GM19397 (cell line): Measurements from ENCODE around the gene LAGE3.

ENCODE experiments used
- ATAC-seq: cut with Tn5 transposase; IDR thresholded peaks from one replicate; pipeline ENCODE4 v1.9.1; 2021; ENCODE audit warnings: mild to moderate bottlenecking, moderate library complexity; ENCODE audit not compliant: unreplicated experiment

The LAGE3 gene

DNA sequence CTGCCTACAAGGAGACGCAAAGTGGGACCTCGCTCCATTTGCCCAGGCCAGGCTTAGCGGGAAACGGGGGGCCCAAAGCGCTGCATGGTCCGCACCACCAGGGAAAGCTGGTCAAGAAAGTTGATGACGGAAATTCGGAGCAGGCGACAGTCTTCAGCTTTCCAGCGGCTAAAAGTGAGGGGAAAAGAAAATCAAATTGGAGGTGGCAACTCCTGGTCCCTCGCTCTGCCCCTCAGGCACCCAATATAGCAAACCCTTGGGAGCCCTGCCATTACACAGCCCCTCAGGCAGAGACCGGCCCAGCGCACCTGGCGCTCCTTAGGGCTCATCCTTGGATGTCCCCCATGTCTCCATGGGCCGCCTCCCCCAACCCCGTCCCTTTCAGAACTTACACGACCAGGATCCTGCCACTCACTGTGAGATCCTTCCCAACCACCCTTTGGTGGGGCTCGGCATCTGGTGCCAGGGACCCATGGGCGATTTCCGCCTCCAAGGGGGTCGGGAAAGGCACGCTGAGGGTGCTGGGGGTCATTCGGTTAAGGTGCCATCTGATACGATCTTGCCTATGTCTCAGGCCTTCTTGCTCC is 1.1 kb downstream of the LAGE3 start:
- ATAC-seq, result no peak

DNA sequence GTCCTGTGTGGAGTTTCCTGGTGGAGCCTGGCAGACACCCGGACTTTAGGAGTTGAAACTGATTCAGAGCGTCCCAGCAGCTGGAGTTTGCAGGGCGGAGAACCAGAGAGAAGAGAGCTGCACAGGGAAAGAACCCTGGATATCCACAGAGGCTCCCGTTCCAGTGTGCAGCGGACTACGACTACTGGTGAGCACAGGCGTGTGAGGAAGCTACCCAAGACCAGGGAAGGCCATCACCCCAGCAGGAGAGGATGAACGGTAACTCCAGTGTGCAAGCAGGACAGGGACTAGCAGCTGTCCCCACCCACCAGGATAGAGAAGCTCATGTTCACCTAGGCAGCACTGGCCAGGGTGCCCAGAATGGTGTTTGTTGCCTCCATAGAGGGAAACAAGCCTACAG is 2.3 kb downstream of the LAGE3 start:
- ATAC-seq, result no peak

DNA sequence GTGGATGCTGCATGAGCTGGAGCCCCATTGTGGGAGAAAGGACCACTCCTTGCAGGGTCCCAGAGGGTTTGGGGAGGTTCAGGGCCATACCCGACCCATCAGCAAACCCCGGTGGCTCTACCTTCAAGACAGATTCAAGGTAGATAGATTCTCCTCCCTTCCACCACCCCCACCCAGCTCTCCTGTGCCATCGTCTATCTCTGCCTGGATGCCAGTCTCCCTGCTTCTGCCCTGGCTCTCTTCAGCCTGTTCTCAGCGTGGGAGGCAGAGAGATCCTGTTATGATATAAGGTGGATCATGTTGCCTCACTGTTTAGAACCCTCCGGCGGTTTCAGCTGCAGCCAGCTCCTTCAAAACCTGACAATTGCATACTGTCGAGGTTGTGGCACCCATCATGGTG is 5.4 kb downstream of the LAGE3 start:
- no peak for ATAC-seq

DNA sequence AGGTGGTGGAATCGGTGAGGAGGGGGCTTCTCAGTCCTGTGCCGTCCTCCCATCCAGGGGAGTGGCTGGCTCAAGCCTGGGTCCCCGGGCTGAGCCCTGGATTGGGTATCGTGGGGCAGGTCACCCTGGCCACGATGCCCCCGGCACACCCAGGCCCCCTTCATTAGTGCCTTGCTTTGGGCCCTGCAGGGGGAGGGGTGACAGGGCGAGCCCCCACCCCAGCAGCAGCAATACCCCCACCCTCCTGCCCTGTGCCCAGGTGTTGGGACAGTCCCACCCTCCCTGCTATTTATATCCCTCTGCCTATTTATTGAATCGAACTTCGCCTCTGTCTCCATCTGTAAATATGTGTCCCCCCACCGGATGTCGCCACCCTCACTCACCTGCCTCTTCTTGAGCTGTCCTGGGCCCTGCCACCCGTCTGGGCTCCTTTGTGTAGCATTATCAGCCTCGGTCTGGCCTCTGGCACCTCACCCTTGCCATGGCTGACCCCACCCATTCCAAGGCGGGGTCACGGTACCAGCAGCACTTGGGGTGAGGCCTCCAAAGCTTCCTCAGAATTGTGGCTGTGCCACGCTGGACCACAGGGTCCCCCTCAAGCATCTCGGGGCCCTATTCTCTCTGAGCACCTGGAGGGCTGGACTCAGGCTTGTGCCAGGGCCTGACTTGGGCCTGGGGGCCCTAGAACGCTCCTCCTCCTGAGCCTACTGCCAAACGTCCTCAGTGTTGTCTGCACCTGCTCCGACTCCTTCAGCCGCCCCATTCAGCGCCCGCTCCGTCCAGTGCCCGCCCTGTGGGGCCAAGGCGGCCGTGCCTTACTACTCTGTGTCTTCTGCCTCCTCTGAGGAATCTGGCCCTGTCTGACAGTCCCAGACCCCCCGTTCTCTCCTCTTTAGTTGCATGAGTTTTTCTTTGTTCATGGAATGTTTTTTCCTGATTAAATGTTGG is 6.1 kb downstream of the LAGE3 start:
- no peak for ATAC-seq

DNA sequence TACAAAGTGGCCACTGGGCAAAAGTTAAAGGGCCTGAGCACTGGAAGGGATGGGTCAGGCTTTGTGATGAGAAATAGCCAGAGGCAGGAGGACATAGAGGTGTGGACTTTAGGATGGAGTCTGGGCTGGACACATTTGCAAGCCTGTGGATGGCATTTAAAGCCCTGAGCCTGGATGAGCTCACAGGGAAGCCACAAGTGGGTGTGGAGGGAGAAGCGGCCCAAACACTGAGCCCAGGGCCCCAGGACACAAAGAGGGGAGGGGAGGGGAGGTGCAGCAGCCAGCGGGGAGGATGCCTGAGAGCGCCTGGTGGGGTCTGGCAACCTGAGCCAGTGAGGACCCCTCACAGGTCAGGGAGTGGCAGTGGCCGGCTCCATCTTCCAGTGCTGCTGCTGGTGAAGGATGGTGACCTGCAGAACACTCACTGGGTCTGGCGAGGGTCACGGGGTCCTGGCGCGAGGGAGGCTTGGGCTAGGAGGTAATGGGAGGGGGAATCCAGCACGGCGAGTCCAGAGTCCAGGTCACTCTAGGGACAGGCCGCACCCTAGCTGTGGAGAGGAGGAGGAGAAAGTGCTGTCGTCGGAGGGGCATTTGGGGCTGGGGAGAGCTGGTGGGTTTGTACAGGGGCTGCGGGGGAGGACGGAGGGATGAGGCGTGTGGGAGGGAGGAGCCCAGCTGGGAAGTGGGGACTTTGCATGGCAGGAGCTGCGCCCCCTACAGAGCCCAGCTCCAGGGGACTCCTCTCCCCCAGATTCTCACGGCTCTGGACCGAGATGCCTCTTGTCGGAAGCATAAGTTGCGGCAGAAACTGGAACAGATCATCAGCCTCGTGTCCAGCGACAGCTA is 7.0 kb downstream of the LAGE3 start:
- no peak for ATAC-seq

DNA sequence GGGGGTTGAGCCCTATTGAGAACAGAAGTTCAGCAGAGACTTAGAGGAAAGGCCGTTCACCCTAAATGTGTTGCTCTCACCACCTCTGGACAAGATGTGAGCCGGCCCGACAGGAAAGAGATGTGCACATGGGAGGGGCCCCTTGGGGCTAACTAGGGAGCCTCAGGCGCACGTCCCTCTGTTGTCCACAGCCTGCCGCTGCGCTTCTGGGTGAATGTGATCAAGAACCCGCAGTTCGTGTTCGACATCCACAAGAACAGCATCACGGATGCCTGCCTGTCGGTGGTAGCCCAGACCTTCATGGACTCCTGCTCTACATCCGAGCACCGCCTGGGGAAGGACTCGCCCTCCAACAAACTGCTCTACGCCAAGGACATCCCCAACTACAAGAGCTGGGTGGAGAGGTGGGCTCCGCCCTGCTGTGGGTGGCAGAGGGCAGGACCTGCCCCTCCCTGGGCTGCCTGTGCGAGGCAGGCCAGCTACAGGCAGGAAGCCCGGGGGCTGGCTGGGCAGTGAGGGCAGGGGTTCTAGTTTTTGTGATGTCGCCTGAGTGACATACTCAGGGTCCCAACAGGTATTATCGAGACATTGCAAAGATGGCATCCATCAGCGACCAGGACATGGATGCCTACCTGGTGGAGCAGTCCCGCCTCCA is 8.0 kb downstream of the LAGE3 start:
- no peak for ATAC-seq

DNA sequence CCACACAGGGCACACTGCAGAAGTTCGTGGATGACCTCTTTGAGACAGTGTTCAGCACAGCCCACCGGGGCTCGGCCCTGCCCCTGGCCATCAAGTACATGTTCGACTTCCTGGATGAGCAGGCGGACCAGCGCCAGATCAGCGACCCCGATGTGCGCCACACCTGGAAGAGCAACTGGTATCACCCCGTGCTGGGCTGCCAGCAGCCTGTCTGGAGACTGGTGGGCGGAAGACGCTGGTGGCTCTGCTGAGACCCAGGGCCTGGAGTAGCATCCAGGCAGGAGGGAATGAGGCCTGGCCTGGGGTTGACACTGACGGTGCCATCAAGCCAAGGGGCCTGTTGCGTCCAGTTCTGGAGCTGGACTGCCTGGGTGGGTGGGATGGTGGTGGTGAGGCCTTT is 8.6 kb downstream of the LAGE3 start:
- ATAC-seq, result no peak

DNA sequence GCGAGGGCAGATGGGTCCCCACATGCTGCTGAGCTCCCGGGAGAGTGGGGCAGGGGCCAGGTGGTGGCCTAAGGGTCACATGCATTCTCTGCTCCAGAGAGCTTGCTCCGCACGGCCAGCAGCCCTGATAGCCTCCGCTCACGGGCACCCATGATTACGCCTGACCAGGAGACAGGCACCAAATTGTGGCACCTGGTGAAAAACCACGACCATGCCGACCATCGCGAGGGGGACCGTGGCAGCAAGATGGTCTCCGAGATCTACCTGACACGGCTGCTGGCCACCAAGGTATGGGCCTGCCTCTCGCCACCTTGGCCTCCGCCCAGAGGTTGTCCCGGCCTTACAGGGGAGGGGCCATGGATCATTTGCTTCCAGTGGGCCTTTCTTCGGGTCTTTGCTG is 9.2 kb downstream of the LAGE3 start:
- no peak for ATAC-seq

DNA sequence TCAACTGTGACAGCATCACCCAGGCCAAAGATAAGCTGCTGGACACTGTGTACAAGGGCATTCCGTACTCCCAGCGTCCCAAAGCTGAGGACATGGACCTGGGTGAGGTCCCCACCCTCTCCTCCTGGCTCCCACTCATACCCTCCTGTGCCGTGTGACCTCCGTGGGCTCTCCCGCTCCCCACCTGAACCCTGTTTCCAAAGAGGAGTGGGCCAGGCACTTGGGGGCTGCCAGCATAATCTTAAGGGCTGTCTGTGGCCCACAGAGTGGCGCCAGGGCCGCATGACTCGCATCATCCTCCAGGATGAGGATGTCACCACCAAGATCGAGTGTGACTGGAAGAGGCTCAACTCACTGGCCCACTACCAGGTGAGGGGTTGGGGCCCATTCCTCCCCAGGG is 10.0 kb downstream of the LAGE3 start:
- no peak for ATAC-seq

DNA sequence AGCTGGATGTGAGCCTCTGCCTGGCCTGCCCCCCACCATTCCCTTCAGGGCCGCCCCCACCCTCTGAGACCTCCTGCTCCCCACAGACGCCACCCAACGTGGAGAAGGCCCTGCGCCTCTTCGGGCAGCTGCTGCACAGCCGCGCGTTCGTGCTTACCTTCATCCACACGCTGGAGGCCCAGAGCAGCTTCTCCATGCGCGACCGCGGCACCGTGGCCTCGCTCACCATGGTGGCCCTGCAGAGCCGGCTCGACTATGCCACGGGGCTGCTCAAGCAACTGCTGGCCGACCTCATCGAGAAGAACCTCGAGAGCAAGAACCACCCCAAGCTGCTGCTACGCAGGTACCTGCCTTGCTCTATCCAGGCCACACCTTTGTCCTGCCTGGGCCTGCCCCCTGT is 10.9 kb downstream of the LAGE3 start:
- ATAC-seq, result no peak

DNA sequence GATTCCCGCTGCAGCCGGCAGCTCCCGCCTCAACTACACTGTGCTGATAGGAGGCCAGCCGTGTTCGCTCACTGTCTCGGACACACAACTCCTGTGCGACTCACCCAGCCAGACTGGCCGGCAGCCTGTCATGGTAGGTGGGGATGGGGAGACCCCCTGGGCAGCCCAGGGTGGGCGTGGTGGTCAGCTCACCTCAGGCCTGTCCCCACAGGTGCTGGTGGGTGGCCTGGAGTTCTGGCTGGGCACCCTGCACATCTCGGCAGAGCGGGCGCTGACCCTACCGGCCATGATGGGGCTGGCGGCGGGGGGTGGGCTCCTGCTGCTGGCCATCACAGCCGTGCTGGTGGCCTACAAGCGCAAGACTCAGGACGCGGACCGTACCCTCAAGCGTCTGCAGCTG is 11.5 kb downstream of the LAGE3 start:
- ATAC-seq, result no peak

DNA sequence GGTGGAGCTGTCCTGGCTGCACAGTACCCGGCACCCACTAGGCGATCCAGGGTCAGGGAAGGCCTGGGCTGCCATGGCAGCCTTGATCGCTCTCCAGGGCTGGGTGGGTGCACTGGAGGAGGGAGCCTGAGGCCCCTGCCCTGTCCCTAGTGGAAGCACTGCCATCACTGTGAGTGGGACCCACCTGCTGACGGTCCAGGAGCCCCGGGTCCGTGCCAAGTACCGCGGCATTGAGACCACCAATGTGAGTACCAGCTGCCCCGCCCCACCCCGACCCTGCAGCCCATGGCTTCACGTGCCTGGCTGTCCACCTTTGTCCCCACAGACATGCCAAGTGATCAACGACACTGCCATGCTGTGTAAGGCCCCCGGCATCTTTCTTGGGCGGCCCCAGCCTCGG is 12.2 kb downstream of the LAGE3 start:
- no peak for ATAC-seq

DNA sequence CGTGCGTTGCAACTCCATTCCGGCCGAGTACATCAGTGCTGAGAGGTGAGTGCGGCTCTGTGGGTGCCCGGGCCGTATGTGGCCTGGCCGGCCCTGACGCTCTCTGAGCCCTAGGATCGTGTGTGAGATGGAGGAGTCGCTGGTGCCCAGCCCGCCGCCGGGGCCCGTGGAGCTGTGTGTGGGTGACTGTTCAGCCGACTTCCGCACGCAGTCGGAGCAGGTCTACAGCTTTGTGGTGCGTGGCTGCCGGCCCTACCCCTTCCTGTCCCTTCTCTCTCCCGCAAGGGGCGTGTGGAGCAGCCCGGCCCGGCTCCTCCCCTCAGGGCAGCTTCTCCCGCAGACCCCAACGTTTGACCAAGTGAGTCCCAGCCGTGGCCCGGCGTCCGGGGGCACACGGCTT is 13.0 kb downstream of the LAGE3 start:
- no peak for ATAC-seq

DNA sequence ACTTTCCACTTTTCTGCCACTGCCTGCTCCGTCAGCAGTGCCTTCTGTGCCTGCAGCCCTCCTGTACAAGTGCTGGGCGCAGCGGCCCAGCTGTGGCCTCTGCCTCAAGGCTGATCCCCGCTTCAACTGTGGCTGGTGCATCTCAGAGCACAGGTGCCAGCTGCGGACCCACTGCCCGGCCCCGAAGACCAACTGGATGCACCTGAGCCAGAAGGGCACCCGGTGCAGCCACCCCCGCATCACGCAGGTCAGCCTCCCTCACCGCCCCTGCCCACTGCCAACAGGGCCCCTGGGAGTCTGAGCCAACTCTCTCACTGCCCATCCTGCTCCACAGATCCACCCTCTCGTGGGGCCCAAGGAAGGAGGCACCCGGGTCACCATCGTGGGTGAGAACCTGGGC is 13.5 kb downstream of the LAGE3 start:
- no peak for ATAC-seq

DNA sequence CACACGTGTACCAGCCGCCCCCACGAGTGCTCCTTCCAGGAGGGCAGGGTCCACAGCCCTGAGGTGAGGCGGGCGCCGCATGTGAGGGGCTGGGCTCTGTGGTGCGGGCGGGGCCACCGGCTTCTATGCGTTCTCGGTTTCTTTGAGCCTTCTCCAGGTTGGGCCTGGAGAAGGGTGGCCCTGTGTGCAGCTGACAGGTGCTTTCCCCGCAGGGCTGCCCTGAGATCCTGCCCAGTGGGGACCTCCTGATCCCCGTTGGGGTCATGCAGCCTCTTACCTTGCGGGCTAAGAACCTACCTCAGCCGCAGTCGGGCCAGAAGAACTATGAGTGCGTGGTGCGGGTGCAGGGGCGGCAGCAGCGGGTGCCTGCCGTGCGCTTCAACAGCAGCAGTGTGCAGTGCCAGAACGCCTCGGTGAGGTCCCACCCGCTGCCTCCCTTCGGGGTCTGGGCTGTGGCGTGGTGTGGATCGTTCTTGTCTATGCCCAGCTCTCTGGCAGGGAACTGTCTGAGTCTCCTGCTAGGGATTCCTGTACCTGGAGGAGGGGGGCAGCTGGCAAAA is 14.2 kb downstream of the LAGE3 start:
- no peak for ATAC-seq

DNA sequence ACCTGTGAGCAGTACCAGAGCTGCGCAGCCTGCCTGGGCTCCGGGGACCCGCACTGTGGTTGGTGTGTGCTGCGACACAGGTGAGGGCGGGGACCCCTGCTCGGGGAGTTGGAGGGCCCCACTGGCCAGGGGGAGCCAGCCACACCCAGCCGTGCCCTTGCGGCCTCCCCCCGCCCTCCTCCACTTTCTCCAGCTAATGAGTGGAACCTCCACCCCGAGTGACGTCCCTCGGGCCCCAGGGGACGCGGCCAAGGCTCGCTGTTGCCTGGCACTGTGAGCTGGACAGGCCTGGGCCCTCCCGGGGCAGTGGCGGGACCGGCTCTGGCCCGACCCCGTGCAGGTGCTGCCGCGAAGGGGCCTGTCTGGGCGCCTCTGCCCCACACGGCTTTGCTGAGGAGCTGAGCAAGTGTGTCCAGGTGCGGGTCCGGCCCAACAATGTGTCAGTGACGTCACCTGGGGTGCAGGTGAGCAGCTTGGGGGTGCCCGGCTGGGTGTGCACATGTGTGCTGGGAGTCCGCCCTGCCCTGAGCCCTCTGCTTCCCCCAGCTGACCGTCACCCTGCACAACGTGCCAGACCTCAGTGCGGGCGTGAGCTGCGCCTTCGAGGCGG is 15.4 kb downstream of the LAGE3 start:
- ATAC-seq, result no peak

DNA sequence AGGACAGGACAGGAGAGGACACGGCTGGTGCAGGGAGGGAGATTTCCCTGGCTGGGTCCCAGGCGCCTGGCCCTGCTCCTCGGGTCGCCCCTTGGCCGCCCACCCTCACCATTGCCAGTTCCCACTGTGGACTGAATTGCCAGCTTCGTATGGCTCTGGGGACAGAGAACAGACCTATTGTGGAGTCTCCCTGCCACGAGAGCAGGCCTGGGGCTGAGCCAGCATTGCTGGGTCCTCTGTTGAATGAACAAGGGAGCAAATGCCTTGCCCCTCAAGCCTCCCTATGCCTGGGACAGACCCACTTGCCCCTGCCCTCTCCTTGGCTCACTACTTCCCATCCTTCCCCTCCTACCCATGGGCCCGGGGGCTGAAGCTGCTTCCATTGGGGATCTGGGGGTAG is 16.7 kb downstream of the LAGE3 start:
- no peak for ATAC-seq

DNA sequence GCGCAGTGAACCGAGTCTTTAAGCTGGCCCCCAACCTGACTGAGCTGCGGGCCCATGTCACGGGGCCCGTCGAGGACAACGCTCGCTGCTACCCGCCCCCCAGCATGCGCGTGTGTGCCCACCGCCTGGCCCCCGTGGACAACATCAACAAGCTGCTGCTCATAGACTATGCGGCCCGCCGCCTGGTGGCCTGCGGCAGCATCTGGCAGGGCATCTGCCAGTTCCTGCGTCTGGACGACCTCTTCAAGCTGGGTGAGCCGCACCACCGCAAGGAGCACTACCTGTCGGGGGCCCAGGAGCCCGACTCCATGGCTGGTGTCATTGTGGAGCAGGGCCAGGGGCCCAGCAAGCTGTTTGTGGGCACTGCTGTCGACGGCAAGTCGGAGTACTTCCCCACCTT is 18.8 kb downstream of the LAGE3 start:
- ATAC-seq, result no peak

DNA sequence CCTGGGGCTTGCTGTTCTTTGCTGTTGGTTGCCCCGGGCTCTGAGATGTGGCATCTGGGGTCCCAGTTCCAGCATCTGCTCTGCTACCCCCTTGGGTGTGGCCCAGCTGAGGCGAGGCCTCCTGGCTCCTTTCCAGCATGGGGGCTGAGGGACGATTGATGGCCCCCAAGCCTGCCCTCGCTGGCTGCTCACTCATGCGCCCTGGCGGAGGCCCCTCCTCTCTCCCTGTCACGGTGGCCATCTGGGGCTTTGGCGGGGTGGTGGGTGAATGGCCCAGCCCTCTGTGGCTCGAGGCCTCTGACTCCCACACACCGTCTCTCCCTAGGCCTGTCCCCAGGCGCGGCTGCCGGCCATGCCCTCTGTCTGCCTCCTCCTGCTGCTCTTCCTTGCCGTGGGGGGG is 19.2 kb downstream of the LAGE3 start:
- ATAC-seq, result no peak

DNA sequence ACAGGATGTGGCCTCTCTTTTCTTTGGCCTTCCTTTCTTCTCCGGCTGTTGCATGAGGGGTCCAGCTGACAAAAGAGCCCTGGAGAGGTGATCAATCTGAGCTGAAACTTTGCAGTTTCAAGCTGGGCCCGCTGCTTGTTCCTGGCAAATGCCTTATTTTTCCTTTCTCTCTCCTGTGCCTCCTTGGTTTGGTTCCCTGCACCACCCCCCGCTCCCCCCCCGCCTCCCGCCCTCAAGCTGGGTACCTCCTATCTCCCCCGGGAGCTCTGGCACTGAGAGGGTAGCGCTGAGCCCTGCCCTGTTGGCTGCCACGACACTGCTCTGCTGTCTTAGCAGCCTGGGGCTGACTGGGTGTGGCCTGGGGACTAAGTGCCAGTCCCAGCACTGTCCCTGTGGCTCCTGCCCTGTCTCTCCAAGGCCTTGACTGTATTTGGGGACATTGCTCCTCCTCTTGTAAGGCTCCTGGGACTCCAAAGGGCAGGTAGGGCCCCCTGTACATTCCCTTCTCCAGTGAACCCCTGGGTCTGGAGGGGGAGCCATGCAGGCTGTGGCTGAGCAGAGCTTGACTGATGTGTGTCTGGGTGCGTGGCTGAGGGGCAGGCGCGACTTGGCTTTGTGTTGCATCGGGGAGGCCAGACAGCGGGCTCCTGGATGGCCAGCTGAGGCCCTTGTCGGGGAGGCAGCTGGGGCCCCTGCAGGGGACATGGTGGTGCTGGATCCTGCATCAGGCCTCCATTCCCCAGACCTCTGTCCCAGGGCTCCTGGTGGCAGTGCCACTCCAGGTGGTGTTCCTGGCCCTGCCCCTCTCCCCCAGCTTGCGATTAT is 19.9 kb downstream of the LAGE3 start:
- ATAC-seq, result no peak
